ENCODE measurements around the gene ACTL6A.

DNA sequence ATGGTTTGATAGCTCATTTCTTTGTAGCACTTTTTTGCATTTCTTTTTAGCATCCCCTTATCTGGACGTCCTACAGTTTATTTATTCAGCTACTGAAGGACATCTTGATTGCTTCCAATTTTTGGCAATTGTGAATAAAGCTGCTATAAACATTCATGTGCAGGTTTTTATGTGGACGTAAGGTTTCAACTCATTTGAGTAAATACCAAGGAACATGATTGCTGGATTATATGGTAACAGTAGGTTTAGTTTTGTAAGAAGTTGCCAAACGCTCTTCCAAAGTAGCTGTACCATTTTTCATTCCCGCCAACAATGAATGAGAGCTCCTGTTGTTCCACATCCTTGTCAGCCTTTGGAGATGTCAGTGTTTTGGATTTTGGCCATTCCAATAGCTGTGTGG is 29.5 kb upstream of the ACTL6A start:
- no peak for TF ChIP-seq POLR2AphosphoS5 (IDR thresholded peaks at IDR 0.05; ENCODE audit: borderline replicate concordance, low read depth, low read length)
- TF ChIP-seq EZH2 (IDR thresholded peaks at IDR 0.05) = no peak
